Ishikawa (cell line): ENCODE results near the gene PJVK.

Experiments used
- CEBPB ChIP-seq: IDR thresholded peaks from 2 replicates; pipeline ENCODE4 v1.6.1; 2012
- CREB1 ChIP-seq: IDR thresholded peaks from 2 replicates; pipeline ENCODE4 v1.6.1; 2012; ENCODE audit warnings: low read depth
- EGR1 ChIP-seq: IDR thresholded peaks from 2 replicates; pipeline ENCODE4 v1.6.1; 2012
- EP300 ChIP-seq: IDR thresholded peaks from 2 replicates; pipeline ENCODE4 v1.6.1; 2012; ENCODE audit warnings: borderline replicate concordance
- FOXM1 ChIP-seq: IDR thresholded peaks from 2 replicates; pipeline ENCODE4 v1.6.1; 2012; ENCODE audit warnings: low read depth, borderline replicate concordance
- NFIC ChIP-seq: IDR thresholded peaks from 2 replicates; pipeline ENCODE4 v1.6.1; 2012
- RAD21 ChIP-seq: IDR thresholded peaks from 2 replicates; pipeline ENCODE4 v1.6.1; 2012; ENCODE audit warnings: low read depth
- TAF1 ChIP-seq: IDR thresholded peaks from 2 replicates; pipeline ENCODE4 v1.6.1; 2012; ENCODE audit warnings: low read depth, mild to moderate bottlenecking
- TEAD4 ChIP-seq: IDR thresholded peaks from 2 replicates; pipeline ENCODE4 v1.6.1; 2012
- YY1 ChIP-seq: IDR thresholded peaks from 2 replicates; pipeline ENCODE4 v1.6.1; 2012; ENCODE audit warnings: low read depth
- ZBTB7A ChIP-seq: IDR thresholded peaks from 2 replicates; pipeline ENCODE4 v1.6.1; 2012; ENCODE audit warnings: low read depth
- TF ChIP-seq, protein P1 (sequence below): IDR thresholded peaks from 2 replicates; pipeline ENCODE4 v1.6.1; 2012; ENCODE audit warnings: low read depth, mild to moderate bottlenecking
- TF ChIP-seq, protein P2 (sequence below): IDR thresholded peaks from 2 replicates; pipeline ENCODE4 v1.6.1; 2012
- TF ChIP-seq, protein P3 (sequence below): IDR thresholded peaks from 2 replicates; pipeline ENCODE4 v1.6.1; 2012

DNA sequence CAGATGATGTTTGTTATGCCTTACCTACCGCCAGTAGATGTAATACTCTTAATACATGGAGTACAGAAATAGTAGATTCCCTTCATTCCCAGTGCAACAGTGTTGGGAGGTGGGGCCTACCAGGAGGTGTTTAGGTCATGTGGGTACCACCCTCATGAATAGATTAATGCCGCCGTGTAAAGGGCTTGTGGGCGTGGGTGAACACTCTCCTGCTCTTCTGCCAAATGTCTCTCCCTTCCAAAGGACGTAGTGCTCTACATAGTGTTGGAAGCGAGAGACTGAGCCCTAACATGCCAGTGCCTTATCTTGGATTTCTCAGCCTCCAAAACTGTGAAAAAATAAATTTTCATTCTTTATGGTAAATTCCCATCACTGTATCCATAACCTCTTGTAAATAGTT is 59.2 kb downstream of the PJVK start:
- TF ChIP-seq RAD21 (no peak), TEAD4 (no peak), CEBPB (no peak), EP300 (no peak), NFIC (no peak), TAF1 (no peak), EGR1 (no peak), FOXM1 (no peak), YY1 (no peak), CREB1 (no peak), ZBTB7A (no peak)
- TF ChIP-seq, protein P1, sequence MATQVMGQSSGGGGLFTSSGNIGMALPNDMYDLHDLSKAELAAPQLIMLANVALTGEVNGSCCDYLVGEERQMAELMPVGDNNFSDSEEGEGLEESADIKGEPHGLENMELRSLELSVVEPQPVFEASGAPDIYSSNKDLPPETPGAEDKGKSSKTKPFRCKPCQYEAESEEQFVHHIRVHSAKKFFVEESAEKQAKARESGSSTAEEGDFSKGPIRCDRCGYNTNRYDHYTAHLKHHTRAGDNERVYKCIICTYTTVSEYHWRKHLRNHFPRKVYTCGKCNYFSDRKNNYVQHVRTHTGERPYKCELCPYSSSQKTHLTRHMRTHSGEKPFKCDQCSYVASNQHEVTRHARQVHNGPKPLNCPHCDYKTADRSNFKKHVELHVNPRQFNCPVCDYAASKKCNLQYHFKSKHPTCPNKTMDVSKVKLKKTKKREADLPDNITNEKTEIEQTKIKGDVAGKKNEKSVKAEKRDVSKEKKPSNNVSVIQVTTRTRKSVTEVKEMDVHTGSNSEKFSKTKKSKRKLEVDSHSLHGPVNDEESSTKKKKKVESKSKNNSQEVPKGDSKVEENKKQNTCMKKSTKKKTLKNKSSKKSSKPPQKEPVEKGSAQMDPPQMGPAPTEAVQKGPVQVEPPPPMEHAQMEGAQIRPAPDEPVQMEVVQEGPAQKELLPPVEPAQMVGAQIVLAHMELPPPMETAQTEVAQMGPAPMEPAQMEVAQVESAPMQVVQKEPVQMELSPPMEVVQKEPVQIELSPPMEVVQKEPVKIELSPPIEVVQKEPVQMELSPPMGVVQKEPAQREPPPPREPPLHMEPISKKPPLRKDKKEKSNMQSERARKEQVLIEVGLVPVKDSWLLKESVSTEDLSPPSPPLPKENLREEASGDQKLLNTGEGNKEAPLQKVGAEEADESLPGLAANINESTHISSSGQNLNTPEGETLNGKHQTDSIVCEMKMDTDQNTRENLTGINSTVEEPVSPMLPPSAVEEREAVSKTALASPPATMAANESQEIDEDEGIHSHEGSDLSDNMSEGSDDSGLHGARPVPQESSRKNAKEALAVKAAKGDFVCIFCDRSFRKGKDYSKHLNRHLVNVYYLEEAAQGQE = no peak
- TF ChIP-seq, protein P2, sequence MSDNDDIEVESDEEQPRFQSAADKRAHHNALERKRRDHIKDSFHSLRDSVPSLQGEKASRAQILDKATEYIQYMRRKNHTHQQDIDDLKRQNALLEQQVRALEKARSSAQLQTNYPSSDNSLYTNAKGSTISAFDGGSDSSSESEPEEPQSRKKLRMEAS = no peak
- TF ChIP-seq, protein P3, sequence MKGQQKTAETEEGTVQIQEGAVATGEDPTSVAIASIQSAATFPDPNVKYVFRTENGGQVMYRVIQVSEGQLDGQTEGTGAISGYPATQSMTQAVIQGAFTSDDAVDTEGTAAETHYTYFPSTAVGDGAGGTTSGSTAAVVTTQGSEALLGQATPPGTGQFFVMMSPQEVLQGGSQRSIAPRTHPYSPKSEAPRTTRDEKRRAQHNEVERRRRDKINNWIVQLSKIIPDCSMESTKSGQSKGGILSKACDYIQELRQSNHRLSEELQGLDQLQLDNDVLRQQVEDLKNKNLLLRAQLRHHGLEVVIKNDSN = no peak
